NOMO-1 (cell line): ENCODE data around the gene STXBP4.
"Not testable (repeated sequence)": the region's sequence is repeated elsewhere in the genome, so short reads cannot be mapped to it uniquely, and the experiment has no call there.

ENCODE experiments used
- DNase-seq, 2 experiments: peaks; one replicate each; lab custom pipeline; 2025; ENCODE audit not compliant: unreplicated experiment in 2 of 2; lab: John Stamatoyannopoulos, UW

The STXBP4 gene

DNA sequence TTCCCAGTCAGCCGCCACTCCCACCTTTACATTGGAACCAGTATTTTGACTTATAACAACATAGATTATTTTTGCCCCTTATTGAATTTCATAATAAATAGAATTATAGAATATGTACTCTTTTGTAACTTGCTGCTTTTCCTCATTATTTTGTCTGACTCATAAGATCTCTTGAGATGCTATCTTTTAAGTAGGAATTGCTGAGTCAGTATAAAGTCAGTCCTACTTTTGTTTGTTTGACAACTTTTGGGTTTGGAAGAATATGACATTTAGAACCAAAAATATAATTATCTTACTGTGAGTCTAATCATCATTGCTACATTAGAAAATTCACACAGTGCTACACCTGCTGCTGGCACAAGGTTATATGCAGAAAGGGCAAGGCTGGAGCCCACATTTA, 69.7 kb downstream of the STXBP4 start:
- no peak for DNase-seq

DNA sequence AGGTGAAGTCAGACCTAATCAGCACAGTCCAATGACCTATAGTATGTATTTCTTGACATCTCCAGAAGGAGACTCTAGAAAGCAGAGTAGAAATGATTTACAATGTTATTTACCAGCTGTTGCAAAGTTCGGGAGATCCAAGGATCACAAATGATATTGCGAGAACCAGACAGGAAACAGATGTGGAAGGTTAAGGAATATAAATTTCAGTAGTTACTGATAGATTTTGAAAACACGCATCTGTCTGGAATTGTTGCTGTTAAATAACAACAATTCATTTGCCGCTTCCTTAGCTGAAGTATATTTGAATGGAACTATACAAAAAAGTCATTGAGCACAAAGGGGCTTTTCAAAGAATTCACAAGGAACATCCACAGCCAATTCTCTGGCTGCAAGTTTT, 72.0 kb downstream of the STXBP4 start:
- no peak for DNase-seq

DNA sequence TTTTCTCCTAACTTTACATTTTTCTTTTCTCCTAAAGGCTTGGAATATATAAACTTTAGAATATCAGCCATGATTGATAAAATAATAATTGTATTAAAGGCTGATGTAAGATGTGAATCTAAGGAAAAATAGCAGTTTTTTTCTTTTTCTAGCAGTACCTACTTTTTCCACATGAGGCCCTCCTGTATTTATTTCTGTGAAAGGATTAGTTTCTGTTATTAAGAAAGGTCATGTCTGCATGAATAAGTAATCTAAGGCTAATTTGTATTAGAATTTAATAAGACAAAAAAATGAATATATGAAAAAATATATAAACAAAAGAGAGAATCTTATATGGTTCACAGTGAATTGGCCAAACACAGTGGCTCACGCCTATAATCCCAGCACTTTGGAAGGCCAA, 85.3 kb downstream of the STXBP4 start:
- DNase-seq, result no peak

DNA sequence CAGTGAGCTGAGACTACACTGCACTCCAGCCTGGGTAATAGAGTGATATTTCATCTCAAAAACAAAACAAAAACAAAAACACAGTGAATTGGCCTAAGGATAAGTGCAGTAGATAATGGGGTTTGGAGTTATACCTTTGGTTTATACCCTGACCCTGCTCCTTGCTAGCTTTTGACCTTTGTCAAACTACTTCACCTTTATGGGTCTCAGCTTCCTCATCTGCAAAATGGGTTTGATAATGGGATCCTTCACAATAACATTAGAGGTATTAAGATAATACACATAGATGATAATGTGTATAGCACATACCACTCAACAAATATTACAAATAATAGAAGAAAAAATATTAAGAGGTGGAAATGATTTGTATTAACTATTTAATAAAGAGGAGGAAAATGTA, 85.9 kb downstream of the STXBP4 start:
- no peak for DNase-seq

DNA sequence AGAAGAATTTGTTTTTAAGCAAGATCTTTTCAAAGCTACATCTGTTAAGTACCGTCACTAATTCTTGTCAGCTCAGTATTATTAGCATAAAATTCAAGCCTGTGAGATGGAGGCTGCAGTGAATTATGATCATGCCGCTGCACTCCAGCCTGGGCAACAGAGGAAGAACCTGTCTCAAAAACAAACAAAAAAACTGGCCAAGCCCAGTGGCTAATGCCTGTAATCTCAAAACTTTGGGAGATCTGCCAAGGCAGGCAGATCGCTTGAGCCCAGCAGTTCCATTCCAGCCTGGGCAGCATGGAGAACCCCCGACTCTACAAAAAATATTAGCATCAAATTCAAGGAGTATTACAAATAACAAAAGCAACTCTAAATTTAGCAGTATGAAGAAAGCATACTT, 88.0 kb downstream of the STXBP4 start:
- DNase-seq, result no peak

DNA sequence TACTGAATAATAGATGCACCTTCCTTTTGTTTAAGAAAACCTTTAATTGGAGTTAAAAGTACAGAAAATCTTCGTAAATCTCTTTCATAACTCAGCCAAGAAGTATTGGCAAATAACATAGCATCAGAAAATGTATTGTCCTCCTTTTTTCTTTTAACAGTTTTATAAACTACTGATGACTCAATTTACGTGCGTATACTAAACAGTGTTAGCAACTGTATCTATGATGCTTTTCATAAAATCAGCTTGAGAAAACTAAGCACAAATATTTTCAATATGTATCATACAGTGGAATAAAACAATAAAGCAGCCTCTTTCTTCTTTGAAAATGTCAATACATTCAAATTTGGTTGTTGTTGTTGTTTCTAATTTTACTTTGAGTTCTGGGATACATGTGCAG, 88.6 kb downstream of the STXBP4 start:
- no peak for DNase-seq

DNA sequence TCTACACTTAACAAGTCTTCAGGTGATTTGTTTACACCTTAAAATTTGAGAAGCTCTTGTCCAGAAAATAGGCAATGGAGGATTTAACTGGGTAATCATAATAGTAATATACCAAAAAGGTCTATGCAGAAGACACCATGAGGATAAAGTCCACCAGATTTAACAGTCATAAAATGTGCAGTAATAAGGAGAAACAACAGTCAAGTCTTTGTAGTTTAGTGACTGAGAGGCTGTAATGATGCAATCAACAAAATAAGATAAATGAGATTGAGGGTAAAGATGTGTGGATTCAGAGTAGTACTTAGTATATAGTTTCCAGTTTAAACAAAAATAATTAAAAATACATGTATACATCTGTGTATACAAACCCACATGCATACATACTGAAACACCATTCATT, 91.2 kb downstream of the STXBP4 start:
- DNase-seq, result no peak

DNA sequence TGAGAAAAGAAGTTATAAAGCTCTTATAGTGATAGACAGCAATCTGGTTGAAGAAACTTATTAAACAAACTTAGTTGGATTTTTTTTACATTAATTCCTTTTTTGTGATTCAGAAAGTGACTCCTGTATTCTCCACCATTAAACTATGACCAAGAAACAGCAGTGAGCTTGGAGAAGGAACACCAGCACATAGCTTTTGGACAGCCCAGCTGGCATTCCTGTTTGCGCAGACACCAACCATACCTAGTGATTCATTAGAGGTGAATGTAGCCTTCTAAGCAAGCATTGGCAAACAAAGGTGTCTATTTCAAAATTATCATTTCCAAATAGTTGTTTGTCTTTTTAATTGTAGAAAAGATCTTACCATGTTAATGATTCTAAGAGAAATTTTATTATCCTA, 94.4 kb downstream of the STXBP4 start:
- DNase-seq, result no peak

DNA sequence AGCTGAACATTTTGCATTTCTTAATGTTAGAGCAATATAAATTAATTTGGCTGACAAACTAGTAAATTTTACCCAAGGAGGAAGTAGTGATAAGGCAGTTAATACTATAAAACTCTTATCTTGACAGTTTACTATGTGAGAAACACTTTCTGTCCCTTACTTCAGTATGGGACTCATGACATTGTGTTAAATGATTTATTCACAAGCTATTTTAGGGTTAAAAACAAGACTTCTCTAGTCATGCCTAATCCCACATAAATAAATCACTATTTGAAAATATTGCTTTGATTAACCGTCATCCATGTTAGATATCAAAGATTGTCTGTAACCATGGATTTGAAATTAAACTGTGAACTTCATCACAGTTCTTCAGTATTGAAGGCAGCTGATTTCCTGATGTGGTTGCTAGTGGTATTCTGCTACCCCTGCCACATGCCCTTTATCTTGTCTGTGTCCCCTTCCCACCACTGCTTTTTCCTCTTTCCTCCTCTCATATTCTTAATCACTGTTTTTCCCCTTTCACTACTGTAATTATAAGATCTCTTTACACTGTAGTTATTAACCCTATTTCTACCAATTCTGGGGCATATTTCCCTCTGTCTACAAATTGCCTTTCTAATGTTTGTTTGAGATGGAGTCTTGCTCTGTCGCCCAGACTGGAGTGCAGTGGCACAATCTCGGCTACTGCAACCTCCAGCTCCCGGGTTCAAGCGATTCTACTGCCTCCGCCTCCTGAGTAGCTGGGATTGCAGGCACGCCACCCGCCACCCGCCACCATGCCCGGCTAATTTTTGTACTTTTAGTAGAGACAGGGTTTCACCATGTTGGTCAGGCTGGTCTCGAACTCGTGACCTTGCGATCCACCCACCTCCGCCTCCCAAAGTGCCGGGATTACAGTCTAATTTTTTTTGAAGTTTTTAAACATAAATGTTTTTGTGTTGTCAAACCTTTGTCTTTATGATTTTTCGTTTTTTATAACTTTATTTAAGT, 95.6 kb downstream of the STXBP4 start:
- peak in 1 of 2 experiments; percentile 47 for DNase-seq

DNA sequence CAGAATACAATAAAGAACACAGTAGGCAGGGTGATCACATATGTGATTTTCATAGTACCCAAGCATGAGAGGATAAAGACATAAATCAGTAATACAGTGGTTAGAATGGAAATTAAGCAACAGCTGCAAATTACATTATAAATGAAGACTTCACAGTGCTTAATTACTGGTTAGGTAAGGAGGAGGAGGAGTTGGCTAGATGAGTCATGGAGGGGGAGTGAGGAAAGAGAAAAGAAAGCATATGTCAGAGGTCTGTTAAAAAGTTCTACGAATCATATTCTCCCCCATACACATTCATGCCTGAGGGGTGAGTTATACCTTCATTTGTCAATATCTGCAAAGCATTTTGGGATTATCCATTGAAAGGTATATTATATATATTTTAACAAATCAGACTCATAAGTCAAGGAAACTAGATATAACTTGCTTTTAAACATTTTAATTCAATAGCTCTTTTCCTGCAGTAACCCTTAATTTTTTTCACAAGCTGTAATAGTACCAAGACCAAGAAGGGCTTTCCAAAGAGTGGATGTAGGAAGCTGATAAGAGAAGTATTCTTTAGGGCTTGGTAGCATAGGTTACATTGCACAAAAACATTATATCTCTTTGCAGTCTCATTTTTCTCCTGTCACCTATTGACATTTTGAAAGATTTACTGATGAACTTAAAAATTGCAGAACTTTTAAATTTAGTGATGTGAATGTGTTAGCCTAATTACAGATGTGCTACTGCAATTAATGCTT, 99.3 kb downstream of the STXBP4 start:
- DNase-seq, result peak; percentile 60 to 94

DNA sequence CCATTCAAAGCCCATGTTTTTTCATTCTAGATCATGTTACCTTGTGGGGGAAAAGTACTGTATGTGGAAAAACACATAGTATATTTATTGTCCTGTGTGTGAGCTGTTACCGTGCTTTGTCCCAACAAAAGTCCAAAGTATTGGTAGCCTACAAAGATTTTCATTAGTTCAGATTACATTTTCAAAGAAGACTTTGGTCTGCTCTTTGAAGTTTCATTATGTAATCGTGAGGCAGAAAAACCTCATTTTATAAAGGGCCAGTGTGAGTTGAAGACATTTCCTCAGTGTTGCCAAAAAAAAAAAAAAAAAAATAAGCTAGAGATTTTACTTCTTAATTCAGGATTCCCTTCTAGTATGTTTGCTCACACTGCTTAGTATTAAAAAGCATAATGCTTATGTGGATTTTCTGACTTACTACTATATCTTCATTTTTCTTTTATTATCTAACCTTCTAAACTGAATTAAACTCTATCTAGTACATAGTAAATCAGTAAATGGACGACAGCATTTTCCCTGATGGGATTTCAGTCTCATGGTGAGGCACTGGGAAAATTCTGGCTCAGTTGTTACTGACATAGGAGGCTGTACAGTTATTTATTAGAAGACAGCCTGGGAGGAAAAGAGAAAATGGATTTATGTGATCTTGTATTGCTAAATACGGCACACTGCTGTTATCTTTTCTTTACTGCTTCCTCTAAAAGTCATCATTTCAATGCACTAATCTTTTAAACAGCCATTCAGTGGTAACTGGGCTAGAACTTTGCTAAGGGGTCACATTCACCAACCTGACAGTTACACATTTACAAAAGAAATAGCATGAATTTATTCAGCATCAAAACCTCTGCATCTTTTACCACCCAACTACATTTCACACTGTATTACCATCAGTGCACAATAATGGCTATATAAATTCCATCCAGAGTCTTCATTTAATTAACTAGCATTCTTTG, 100.6 kb downstream of the STXBP4 start:
- peak in 1 of 2 experiments; percentile 31 for DNase-seq

DNA sequence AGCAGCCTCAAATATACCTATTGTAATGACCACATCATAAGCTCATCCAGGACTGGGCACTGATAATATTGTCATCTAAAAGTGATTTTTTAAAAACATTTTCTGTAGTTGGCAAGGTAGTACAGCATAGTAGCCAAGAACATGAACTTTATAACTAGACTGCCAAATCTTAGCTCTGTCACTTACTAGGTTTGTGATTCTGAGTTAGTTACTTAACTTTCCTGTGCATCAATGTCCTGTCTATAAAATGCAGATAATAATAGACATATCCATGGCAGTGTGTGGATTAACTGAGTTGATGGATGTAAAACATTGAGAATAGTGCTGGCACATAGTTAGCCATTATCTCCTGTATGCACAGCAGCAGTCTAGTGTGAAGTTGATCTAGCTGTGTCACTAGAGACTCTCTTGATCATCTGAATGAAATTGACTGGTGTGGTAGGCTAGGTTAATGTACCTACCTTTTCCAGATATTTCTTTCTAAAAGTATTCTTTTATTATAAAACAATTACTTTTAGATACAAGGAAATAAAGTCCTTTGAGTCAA, 101.5 kb downstream of the STXBP4 start:
- no peak for DNase-seq

DNA sequence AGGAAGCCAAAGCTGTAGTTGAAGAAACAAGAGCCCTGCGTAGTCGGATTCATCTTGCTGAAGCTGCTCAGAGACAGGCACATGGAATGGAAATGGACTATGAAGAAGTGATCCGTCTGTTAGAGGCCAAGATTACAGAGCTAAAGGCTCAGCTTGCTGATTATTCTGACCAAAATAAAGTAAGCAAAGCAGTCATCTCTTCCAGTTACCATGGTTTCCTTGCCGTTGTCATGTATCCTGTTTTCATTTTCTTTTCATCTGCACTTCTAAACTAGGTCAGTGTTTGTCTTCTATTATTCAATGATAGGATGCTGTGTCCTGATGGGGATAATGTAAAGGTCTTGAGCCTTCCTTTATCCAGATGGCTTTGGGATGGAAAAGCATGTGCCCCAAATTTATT, 104.3 kb downstream of the STXBP4 start:
- no peak for DNase-seq

DNA sequence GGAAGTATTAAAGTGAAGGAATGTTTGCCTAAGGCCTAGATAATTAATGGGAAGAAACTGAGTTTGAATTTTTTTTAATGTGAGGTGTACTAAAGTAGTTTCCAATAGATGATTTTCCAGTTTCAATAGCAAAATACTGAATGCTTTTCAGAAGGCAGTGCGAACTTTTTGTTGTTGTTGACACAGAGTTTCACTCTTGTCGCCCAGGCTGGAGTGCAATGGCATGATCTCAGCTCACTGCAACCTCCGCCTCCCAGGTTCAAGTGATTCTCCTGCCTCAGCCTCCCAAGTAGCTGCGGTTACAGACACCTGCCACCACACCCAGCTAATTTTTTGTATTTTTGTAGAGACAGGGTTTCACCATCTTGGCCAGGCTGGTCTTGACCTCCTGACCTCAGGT, 104.9 kb downstream of the STXBP4 start:
- not testable (repeated sequence) for DNase-seq

DNA sequence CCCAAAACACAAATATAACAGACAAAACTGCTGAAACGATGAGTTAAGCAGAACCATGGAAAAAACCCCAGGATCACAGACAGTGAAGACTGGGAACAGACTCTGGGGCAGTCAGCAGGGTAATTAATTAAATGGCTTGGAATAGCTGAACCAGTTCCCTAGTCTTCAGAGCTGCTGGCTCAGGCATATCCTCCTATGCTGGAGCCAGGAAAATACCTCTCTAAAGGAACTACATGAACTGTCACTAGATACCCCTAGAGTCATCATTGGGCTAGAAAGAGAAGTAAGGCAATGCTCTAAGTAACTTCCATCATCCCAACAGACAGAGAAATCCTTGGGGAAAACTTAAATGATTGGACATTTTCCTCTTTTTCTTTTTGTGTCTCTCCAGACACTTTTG, 113.0 kb downstream of the STXBP4 start:
- DNase-seq, result no peak

DNA sequence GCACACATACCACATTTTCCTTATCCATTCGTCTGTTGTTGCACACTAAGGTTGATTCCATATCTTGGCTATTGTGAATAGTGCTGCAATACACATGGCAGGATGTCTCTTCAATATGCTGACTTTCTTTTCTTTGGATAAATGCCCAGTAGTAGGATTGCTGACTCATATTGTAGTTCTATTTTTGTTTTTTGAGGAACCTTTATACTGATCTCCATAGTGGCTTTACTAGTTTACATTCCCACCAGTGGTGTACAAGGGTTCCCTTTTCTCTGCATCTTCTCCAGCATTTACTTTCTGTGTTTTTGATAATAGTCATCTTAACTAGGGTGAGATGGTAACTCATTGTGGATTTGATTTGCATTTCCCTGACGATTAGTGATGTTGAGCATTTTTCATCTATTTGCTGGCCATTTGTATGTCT, 118.1 kb downstream of the STXBP4 start:
- DNase-seq, result peak in 1 of 2 experiments; percentile 71

DNA sequence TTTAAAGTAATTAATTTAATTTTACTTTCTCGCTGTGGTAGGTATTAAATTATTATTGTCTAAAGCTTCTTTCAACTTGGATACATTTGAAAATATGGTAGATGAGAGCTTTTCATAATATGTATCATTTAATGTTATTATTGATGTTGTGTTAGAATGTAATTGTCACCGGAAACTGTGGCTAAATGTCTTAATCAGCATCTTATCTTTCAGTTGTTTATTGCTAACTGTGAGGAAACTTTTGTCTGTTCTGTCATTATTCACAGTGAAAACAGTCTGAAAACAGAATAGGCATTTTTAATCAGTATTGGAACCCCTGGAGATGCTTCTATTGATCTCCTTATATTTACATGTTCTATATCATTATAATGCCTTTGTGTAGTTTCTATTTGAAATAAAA, 120.7 kb downstream of the STXBP4 start:
- no peak for DNase-seq

DNA sequence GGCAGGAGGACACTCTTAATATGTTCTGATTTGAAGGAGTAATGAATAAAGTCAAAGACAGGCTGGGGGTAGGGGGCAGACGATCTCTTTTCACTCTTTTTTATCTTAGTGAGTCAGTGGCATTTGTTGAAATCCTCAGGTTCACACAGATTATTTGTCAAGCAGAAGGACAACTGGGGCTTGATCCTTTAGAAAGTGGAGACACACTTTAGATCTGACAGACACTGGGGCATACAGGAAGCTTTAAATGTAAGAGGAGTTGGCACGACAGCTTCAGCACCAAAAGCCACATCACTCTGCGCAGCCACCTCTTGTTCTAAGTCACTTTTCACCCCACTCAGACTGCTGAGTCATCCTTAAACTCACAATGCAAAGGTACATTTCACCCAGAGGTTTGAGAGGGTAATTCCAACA, 121.5 kb downstream of the STXBP4 start:
- DNase-seq, result no peak

DNA sequence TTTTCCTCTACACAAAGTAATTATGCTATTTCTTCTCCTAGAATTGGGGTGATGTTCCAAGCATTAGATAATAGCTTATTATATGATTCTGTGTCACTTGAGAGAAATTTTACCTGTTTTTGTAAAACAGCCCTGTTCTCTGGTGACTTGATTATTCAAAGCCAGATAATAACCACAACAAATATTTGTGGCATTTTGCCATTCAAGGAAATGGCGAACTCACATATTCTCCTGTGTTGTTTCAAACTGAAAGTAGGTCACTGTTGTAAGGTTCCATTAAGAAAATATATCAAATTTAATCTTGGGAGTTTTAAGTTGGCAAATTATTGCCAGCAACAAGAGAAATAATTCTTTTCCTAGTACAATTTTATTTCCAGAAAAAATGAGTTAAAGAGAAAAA, 124.8 kb downstream of the STXBP4 start:
- DNase-seq, result no peak

DNA sequence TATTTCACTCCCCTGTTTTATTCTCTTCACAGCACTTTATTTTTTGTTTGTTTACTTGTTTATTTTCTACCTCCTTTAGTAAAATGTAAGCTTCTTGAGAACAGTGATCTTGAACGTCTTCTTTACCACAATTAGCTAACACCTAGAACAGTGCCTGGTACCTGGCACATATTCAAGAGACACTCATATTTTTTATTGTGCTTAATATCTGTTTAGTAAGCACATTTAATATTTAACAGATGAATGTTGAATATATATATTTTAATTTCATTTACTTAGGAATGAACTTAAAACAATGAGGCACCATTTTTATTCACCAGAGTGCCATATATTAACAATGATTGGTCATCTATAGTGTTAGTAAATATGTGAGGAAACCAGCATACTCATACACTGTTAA, 130.2 kb downstream of the STXBP4 start:
- DNase-seq, result no peak
